Measurements from ENCODE around the gene TFEB. TPM values are rescaled to one million over a fixed set of nuclear protein-coding genes. Genes with fewer than 3 reads are reported as not detected.
A peak's percentile ranks its signal among the peaks of the same experiment; 100 is the strongest.

Gene TFEB
- total RNA-seq, 1 donor from 2014 or later, result 0.13 TPM

DNA sequence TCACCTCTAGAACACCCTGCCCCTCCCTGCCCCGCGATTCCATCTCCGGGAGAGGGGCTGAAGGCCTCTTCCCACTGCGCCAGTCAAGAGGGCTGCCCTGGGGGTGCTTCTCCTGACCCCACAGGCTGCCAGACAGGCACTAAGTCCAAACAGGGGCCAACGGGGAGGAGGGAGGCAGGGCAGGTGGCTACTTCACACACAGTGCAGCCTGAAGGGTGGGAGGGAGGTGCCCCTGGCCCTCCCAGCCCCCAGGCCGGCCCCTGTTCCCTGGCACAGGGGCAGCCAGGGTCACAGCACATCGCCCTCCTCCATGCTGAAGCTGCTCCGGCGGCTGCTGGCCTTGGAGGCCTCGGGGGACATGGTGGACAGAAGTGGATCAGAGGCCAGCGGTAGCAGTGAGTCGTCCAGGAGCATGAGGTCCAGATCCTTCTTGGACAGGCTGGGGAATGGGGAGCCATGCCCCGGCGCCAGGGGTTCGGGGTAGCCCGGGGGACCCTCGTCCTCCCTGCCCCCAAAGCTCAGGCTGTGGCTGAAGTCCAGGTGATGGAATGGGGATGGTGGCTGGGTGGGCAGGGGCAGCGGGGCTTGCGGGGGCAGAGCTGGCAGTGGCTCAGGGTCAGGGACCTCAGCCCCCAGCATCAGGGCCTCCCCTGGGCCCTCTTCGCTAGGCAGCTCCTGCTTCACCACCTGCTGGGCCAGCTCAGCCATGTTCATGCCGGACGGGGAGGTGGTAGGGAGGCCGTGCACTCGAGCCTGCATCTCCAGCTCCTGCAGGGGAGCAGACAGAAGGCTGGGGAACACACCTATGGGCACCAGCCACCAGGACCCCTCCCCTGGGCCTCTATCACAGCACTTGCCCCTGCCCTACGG is 50.9 kb downstream of the TFEB start:
- no peak overlapping the region for H3K9ac ChIP-seq
- H3K27ac Mint-ChIP-seq, result no peak overlapping the region
- H3K4me1 ChIP-seq, result peaks cover 7% of the 10 kb centered on the region
- no peak overlapping the region for H3K4me3 Mint-ChIP-seq
- H3K9me3 ChIP-seq (ENCODE audit: low read depth), result no peaks in the 10 kb centered on the region
- no peak overlapping the region for H3K4me2 ChIP-seq
- H3K4me3 ChIP-seq, result no peak overlapping the region
- H3K79me2 ChIP-seq (ENCODE audit: low read depth), result no peaks in the 10 kb centered on the region
- H3K27ac ChIP-seq, result no peak overlapping the region
- DNase-seq (ENCODE audit: low spot score), result no peak
- no peaks in the 10 kb centered on the region for H3K36me3 ChIP-seq
- TF ChIP-seq, protein P1, sequence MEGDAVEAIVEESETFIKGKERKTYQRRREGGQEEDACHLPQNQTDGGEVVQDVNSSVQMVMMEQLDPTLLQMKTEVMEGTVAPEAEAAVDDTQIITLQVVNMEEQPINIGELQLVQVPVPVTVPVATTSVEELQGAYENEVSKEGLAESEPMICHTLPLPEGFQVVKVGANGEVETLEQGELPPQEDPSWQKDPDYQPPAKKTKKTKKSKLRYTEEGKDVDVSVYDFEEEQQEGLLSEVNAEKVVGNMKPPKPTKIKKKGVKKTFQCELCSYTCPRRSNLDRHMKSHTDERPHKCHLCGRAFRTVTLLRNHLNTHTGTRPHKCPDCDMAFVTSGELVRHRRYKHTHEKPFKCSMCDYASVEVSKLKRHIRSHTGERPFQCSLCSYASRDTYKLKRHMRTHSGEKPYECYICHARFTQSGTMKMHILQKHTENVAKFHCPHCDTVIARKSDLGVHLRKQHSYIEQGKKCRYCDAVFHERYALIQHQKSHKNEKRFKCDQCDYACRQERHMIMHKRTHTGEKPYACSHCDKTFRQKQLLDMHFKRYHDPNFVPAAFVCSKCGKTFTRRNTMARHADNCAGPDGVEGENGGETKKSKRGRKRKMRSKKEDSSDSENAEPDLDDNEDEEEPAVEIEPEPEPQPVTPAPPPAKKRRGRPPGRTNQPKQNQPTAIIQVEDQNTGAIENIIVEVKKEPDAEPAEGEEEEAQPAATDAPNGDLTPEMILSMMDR (IDR thresholded peaks at IDR 0.05), result no peak
- TF ChIP-seq EZH2 (IDR thresholded peaks at IDR 0.05) (no peak), EZH2phosphoT487 (IDR thresholded peaks at IDR 0.05) (no peak)
- H3F3A ChIP-seq (ENCODE audit: low read depth), result no peaks in the 10 kb centered on the region
- H3K36me3 Mint-ChIP-seq, result no peaks in the 10 kb centered on the region
- peaks cover 25% of the 10 kb centered on the region for H3K27me3 ChIP-seq
- peaks cover 17% of the 10 kb centered on the region for H3K4me1 Mint-ChIP-seq
- H2AFZ ChIP-seq (replicated peaks), result no peak overlapping the region
- peaks cover 2% of the 10 kb centered on the region for H3K27me3 Mint-ChIP-seq (ENCODE audit: insufficient read depth, low read depth)
- no peaks in the 10 kb centered on the region for H4K20me1 ChIP-seq (ENCODE audit: low read depth)
- no peaks in the 10 kb centered on the region for H3K9me3 Mint-ChIP-seq

DNA sequence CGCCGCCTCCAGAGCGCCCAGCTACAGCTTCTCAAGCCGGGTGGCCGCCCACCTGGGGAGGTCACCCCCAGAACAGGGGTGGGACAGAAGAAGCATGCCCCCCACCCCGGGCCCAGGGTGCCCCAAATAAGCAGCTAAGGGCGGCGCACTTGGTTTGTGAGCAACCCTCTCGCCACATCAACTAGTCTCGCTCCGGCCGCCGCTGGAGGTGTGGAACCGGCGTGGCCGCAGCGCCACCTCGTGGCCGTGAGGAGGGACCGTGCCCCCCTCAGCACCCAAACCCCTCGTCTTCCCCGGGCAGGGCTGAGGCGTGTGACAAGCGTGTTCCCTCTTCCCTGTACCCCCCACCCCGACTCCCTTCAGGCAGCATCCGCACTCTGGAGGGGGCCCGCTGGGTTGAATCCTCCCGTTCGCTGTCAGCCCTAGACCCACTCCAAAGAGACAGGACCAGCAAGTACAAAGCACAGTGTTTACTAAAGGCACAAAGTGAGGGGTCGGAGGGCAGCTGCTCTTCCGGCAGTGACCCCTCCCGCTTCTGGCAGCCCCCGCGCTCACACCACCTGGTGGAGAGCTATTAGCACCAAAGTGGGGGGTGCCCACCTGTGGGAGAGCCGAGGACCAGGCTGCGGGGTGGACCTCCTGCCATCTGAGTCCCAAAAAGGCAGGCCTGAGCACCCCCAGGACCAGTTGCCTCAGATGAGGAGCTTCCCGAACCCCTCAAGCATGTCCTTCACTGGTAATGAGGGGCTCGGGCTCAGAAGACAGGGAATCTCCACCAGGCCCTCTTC is 51.7 kb downstream of the TFEB start:
- Histone ChIP-seq H3K79me2 (ENCODE audit: low read depth) (no peaks in the 10 kb centered on the region), H2AFZ (replicated peaks) (peak overlapping the region; percentile 77), H3K36me3 (no peaks in the 10 kb centered on the region), H3K27ac (no peak overlapping the region), H3K27me3 (peaks cover 25% of the 10 kb centered on the region), H3K9me3 (ENCODE audit: low read depth) (no peaks in the 10 kb centered on the region), H4K20me1 (ENCODE audit: low read depth) (no peaks in the 10 kb centered on the region), H3K4me1 (peaks cover 7% of the 10 kb centered on the region), H3F3A (ENCODE audit: low read depth) (no peaks in the 10 kb centered on the region), H3K4me3 (peak overlapping the region; percentile 19), H3K9ac (no peak overlapping the region), H3K4me2 (peak overlapping the region; percentile 55)
- TF ChIP-seq EZH2phosphoT487 (IDR thresholded peaks at IDR 0.05) (no peak), EZH2 (IDR thresholded peaks at IDR 0.05) (no peak)
- TF ChIP-seq, protein P1 (IDR thresholded peaks at IDR 0.05), result peak; percentile 90
- H3K36me3 Mint-ChIP-seq, result no peaks in the 10 kb centered on the region
- H3K4me3 Mint-ChIP-seq, result no peak overlapping the region
- H3K9me3 Mint-ChIP-seq, result no peaks in the 10 kb centered on the region
- peak; percentile 91 for DNase-seq (ENCODE audit: low spot score)
- H3K4me1 Mint-ChIP-seq, result peaks cover 17% of the 10 kb centered on the region
- peak overlapping the region; percentile 43 for H3K27ac Mint-ChIP-seq
- peaks cover 2% of the 10 kb centered on the region for H3K27me3 Mint-ChIP-seq (ENCODE audit: insufficient read depth, low read depth)

DNA sequence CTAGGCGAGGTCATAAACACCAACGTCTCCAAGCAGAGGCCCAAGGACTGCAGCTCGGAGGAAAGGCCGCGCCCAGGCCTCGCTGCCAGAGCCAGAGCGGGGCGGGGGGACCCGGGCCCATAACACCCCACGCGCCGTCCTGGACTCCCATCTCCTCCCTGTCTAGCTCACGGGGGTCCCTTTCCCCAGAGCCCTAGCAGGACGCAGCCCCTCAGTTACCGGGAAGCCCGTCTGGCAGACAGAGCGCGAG is 52.2 kb downstream of the TFEB start:
- no peak overlapping the region for H3K4me3 Mint-ChIP-seq

More for the DNA sequence above, 52.2 kb downstream of the TFEB start:
- Mint-ChIP-seq H3K27ac (no peak overlapping the region), H3K9me3 (no peaks in the 10 kb centered on the region), H3K4me1 (peaks cover 13% of the 10 kb centered on the region), H3K27me3 (ENCODE audit: insufficient read depth, low read depth) (peaks cover 4% of the 10 kb centered on the region), H3K36me3 (no peaks in the 10 kb centered on the region)
- no peaks in the 10 kb centered on the region for H3K79me2 ChIP-seq (ENCODE audit: low read depth)
- no peaks in the 10 kb centered on the region for H3K9me3 ChIP-seq (ENCODE audit: low read depth)
- peak overlapping the region; percentile 55 for H3K4me2 ChIP-seq
- H3K27ac ChIP-seq, result no peak overlapping the region
- peaks cover 25% of the 10 kb centered on the region for H3K27me3 ChIP-seq
- no peaks in the 10 kb centered on the region for H3K36me3 ChIP-seq
- peaks cover 7% of the 10 kb centered on the region for H3K4me1 ChIP-seq
- H4K20me1 ChIP-seq (ENCODE audit: low read depth), result no peaks in the 10 kb centered on the region
- H3K9ac ChIP-seq, result no peak overlapping the region
- H2AFZ ChIP-seq (replicated peaks), result peak overlapping the region; percentile 77
- H3F3A ChIP-seq (ENCODE audit: low read depth), result no peaks in the 10 kb centered on the region
- peak overlapping the region; percentile 19 for H3K4me3 ChIP-seq
- no peak for DNase-seq (ENCODE audit: low spot score)
- TF ChIP-seq EZH2phosphoT487 (IDR thresholded peaks at IDR 0.05), result no peak
- TF ChIP-seq, protein P1 (IDR thresholded peaks at IDR 0.05), result no peak
- no peak for TF ChIP-seq EZH2 (IDR thresholded peaks at IDR 0.05)
